ENCODE data around the gene DNAJC10. TPM values are rescaled to one million over a fixed set of nuclear protein-coding genes. Genes with fewer than 3 reads are reported as not detected.
"Not testable (repeated sequence)": the region's sequence is repeated elsewhere in the genome, so short reads cannot be mapped to it uniquely, and the experiment has no call there.

The DNAJC10 gene, protein sequence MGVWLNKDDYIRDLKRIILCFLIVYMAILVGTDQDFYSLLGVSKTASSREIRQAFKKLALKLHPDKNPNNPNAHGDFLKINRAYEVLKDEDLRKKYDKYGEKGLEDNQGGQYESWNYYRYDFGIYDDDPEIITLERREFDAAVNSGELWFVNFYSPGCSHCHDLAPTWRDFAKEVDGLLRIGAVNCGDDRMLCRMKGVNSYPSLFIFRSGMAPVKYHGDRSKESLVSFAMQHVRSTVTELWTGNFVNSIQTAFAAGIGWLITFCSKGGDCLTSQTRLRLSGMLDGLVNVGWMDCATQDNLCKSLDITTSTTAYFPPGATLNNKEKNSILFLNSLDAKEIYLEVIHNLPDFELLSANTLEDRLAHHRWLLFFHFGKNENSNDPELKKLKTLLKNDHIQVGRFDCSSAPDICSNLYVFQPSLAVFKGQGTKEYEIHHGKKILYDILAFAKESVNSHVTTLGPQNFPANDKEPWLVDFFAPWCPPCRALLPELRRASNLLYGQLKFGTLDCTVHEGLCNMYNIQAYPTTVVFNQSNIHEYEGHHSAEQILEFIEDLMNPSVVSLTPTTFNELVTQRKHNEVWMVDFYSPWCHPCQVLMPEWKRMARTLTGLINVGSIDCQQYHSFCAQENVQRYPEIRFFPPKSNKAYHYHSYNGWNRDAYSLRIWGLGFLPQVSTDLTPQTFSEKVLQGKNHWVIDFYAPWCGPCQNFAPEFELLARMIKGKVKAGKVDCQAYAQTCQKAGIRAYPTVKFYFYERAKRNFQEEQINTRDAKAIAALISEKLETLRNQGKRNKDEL
- total RNA-seq, result 47.2 TPM
- long read RNA-seq, full-length matches to known transcripts, result 37 of 58 reads
- long read RNA-seq, partial matches to known transcripts, result 10 of 58 reads
- long read RNA-seq, other reads (novel, unspliced or antisense), result 11 of 58 reads

DNA sequence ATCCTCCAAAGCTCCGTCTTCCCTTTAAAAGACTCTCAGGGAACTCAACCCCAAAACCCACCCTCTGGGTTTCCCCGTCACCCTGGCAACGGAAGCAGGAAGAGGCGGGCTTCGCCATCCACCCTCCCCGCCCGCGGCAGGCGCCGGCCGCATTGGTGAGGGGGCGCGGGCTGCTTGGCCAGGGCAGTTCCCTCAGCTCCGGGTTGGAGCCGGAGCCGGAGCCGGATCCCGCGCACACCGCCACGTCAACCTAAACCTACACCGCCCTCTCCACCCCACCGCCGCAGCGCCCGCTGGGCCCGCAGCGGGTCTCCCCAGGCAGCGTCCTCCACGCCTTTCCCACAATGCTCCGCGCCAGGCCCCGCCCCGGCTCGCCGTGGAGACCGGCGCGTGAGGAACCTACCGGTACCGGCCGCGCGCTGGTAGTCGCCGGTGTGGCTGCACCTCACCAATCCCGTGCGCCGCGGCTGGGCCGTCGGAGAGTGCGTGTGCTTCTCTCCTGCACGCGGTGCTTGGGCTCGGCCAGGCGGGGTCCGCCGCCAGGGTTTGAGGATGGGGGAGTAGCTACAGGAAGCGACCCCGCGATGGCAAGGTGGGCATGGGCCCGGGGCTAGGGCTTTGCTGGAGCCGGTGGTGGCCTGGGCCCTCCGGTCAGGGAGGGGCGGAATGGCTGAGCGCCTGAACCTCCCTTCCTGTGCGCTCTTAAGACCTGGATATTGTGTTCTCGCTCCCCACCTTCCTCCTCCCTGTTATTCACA, at the start of gene DNAJC10:
Gene DNAJC10, plus strand, starts transcription at position 366 of the 758 bp plus-strand sequence. CDS start 1,830 bp downstream, outside the sequence.
- peak; percentile 96 for DNase-seq (ENCODE audit: low spot score)
- intact Hi-C loops (cut with DNase I), result no loop called here

- no peak for DNase-seq (ENCODE audit: low spot score)
- intact Hi-C loops (cut with DNase I), result no loop called here
Measured at GRCh38 chr2:182666674-182667314, 49.3 kb upstream of the DNAJC10 start.

DNA sequence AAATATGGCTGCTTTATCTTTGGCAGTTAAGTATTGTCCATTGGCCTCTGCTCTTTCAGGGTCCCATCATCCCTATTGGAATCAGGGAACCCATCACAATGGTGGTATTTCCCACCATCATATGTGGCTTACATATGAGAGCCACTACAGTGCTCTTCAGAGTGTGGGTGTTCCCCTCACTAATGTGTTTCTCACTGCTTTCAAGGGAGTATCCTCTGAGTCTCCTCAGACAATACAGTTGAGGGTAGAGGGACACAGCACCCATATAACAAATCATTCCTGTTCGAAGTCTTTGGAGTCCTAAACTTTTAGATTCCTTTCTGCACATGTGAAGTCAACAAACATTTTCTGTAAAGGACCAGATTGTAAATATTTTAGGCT, 48.8 kb upstream of the DNAJC10 start:
- intact Hi-C loops (cut with DNase I), result no loop called here
- no peak for DNase-seq (ENCODE audit: low spot score)

- intact Hi-C loops (cut with DNase I), result no loop called here
- no peak for DNase-seq (ENCODE audit: low spot score)
Measured at GRCh38 chr2:182668671-182669070, 47.4 kb upstream of the DNAJC10 start.

GRCh38 chr2:182672466-182673165, 43.4 kb upstream of the DNAJC10 start:
- intact Hi-C loops (cut with DNase I), result no loop called here
- DNase-seq (ENCODE audit: low spot score), result no peak

DNA sequence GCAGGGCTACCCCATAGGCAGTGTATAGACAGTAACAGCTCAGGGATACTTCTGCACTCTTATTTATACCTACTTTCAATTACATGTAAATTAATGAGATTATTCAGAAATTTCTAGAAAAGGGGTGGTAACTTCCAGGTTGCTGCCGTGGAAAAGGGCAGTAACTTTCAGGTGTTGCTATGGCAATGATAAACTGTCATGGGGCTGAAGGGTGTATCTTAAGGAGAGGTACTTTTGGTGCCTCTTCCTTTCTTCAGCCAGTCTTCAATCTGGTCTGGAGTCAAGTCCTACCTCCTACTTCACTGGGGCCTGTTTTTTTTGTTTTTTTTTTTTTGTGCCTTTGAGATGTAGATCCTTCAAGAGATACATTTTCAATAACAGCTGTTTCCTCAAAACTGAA, 35.2 kb upstream of the DNAJC10 start:
- DNase-seq (ENCODE audit: low spot score), result no peak
- intact Hi-C loops (cut with DNase I), result no loop called here

GRCh38 chr2:182682210-182682609, 33.8 kb upstream of the DNAJC10 start:
- intact Hi-C loops (cut with DNase I), result no loop called here
- DNase-seq (ENCODE audit: low spot score), result no peak

GRCh38 chr2:182685559-182685958, 30.5 kb upstream of the DNAJC10 start:
- no peak for DNase-seq (ENCODE audit: low spot score)
- intact Hi-C loops (cut with DNase I), result no loop called here

GRCh38 chr2:182686763-182687162, 29.3 kb upstream of the DNAJC10 start:
- intact Hi-C loops (cut with DNase I); DNase-seq (ENCODE audit: low spot score): not testable (repeated sequence)

DNA sequence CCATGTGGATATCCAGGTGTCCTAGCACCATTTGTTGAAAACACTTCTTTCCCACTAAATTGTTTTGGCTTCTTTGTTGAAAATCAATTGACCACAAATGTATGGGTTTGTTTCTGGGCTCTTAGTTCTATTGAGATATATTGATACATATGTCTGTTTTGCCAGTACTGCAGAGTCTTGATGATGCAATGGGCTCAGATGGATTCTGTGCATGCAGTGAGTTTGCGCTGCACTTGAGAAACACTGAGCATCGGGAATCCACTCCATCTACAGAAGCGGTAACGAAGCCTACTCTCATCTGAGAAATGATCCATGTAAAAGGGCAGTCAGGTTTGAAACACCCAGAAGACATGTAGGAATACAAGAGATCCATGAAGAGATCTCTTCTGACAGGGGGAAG, 21.9 kb upstream of the DNAJC10 start:
- DNase-seq (ENCODE audit: low spot score), result no peak
- intact Hi-C loops (cut with DNase I), result no loop called here

GRCh38 chr2:182695776-182696175, 20.3 kb upstream of the DNAJC10 start:
- intact Hi-C loops (cut with DNase I), result no loop called here

GRCh38 chr2:182698671-182699070, 17.4 kb upstream of the DNAJC10 start:
- DNase-seq (ENCODE audit: low spot score), result no peak
- intact Hi-C loops (cut with DNase I), result no loop called here

More at GRCh38 chr2:182695776-182696175, 20.3 kb upstream of the DNAJC10 start:
- no peak for DNase-seq (ENCODE audit: low spot score)

GRCh38 chr2:182705761-182706160, 10.3 kb upstream of the DNAJC10 start:
- intact Hi-C loops (cut with DNase I), result no loop called here
- no peak for DNase-seq (ENCODE audit: low spot score)

DNA sequence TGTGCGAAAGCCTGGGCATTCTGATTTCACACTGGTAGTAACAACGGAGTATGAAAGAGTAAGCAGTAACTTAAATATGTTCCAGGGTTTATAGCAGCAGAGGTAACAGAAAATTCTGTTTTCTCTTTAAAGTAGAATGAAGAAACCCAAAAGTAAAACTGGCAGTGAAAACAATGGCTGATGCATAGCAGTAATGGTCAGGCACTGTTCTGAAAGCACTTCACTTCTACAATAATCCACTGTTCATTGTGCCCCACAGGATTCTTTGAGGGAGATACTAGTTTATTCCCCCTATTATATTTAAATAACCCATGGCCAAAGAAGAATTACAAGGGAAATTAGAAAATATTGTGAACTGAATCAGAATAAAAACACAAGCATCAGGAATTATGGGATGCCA, 9.3 kb upstream of the DNAJC10 start:
- no peak for DNase-seq (ENCODE audit: low spot score)
- intact Hi-C loops (cut with DNase I), result no loop called here

DNA sequence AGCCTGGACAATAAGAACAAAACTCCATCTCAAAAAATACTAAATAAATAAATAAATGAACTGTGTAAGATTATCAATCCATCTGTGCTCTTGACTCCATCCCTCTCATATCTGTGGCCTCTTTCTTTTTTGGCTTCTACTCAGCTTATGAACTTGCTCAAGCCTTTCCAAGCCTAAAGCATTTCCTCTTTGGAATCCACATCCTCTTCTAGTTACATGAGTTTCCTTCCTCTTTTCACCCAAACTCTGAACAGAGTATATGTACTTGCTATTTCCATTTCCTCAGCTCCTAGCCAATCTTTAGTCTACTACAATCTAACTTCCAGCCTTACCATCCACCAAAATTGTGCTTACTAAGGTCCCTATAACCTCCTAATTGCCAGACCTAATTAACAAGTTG, 2.5 kb upstream of the DNAJC10 start:
- intact Hi-C loops (cut with DNase I), result no loop called here
- no peak for DNase-seq (ENCODE audit: low spot score)

GRCh38 chr2:182715121-182715891, 751 bp upstream of the DNAJC10 start:
- DNase-seq (ENCODE audit: low spot score), result no peak
- intact Hi-C loops (cut with DNase I), result no loop called here

DNA sequence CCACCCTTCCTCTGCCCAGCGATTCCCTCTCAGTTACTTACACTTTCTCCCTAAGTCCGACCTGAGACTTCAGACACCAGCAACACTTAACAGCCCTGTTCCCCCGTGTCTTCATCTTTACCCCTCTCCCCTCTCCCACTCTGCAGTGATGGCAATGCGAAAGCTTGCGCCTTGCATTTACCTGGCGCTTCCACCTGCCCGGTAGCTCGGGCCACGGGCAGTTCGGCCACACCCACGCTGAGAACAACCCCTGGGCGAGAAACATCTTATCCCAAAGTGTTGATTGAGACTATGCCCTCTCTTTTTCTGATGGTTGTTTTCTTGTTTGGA, 558 bp downstream of the DNAJC10 start:
- no peak for DNase-seq (ENCODE audit: low spot score)
- intact Hi-C loops (cut with DNase I), result no loop called here

DNA sequence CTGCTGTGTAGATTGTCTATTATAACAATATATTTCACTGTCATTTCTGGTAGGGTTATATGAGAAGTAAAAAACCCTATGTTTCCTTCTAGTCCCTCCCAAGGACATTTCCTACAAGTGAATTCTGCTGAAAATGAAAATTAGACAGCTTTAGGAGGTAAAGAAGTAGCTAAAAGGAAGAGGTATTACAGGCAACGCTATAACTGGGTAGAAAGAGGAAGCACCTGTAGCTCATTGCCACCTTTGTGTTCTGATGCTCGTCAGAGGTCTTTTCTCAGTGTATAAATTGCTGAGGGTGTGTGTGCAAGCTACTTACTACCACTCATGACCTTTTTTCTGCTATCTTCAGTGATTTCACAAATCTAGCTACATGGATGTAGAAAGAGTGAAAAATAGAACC, 1.4 kb downstream of the DNAJC10 start:
- intact Hi-C loops (cut with DNase I), result no loop called here
- DNase-seq (ENCODE audit: low spot score), result no peak

Measured in cardiac septum (tissue), 1 donor.